ENCODE measurements around the gene FCGR2B.
"Not testable (repeated sequence)": the region's sequence is repeated elsewhere in the genome, so short reads cannot be mapped to it uniquely, and the experiment has no call there.

GRCh38 chr1:161644855-161645254, 18.1 kb upstream of the FCGR2B start:
- not testable (repeated sequence) for TF ChIP-seq CTCF (IDR thresholded peaks at IDR 0.05); IRF3 (IDR thresholded peaks at IDR 0.05; ENCODE audit: low read depth, low read length)

Data from SK-N-SH (cell line).